A673 (cell line): ENCODE measurements around the gene P2RY1. TPM values are rescaled to one million over a fixed set of nuclear protein-coding genes. Genes with fewer than 3 reads are reported as not detected.
"Not testable (repeated sequence)": the region's sequence is repeated elsewhere in the genome, so short reads cannot be mapped to it uniquely, and the experiment has no call there.

ENCODE experiments used
- BruUV-seq: library from RNA; stranded (reverse); fragments of 400-500 nt; replicated peaks from 2 replicates; lab custom pipeline; 2021; lab: Mats Ljungman, UMichigan
- CTCF ChIA-PET: fragments of 300-600 bp; sonication (Branson Sonifier 250); formaldehyde crosslinking; loops from one replicate; lab custom pipeline; 2022; ENCODE audit warnings: antibody characterized with exemption; lab: Charles Lee
- POLR2A ChIA-PET: fragments of 300-600 bp; sonication (Branson Sonifier 250); formaldehyde crosslinking; loops from one replicate; lab custom pipeline; 2022; ENCODE audit warnings: antibody characterized with exemption; ENCODE audit not compliant: low non-redundant PET; lab: Charles Lee
- DNase-seq: peaks from one replicate; pipeline ENCODE4 v3.0.0-alpha.2; 2015; ENCODE audit warnings: low spot score
- H3K27ac ChIP-seq: fragments of 200-600 bp; sonication (generic); 2 replicates; pipeline ENCODE4 v1.5.1; 2016; ENCODE audit warnings: mixed run types, low read depth, mild to moderate bottlenecking, mixed read lengths, antibody characterized with exemption, low read length; ENCODE audit not compliant: poor library complexity, severe bottlenecking
- H3K27me3 ChIP-seq: fragments of 200-600 bp; sonication (generic); replicated peaks from 2 replicates; pipeline ENCODE4 v1.6.1; 2017; ENCODE audit warnings: mixed run types, low read depth, mild to moderate bottlenecking, mixed read lengths, antibody characterized with exemption, low read length; ENCODE audit not compliant: insufficient read depth, poor library complexity
- H3K36me3 ChIP-seq: fragments of 200-600 bp; sonication (generic); 2 replicates; pipeline ENCODE4 v1.6.1; 2016; ENCODE audit warnings: mixed run types, mild to moderate bottlenecking, mixed read lengths, antibody characterized with exemption, low read length; ENCODE audit not compliant: insufficient read depth, poor library complexity, severe bottlenecking
- H3K4me1 ChIP-seq: fragments of 200-600 bp; sonication (generic); 2 replicates; pipeline ENCODE4 v1.6.1; 2017; ENCODE audit warnings: mixed run types, mild to moderate bottlenecking, mixed read lengths, antibody characterized with exemption, low read length; ENCODE audit not compliant: insufficient read depth, poor library complexity, severe bottlenecking
- H3K4me3 ChIP-seq: fragments of 200-600 bp; sonication (generic); 2 replicates; pipeline ENCODE4 v1.5.1; 2016; ENCODE audit warnings: low read depth, mixed run types, mild to moderate bottlenecking, mixed read lengths, low read length; ENCODE audit not compliant: poor library complexity, severe bottlenecking
- H3K9me3 ChIP-seq: fragments of 200-600 bp; sonication (generic); 2 replicates; pipeline ENCODE4 v1.6.1; 2016; ENCODE audit warnings: mixed run types, low read depth, mild to moderate bottlenecking, mixed read lengths, antibody characterized with exemption, low read length; ENCODE audit not compliant: poor library complexity, severe bottlenecking
- EZH2 ChIP-seq: fragments of 200-600 bp; sonication (generic); IDR thresholded peaks from 2 replicates; pipeline ENCODE4 v1.6.1; 2017; ENCODE audit warnings: borderline replicate concordance, low read depth, mild to moderate bottlenecking, mixed read lengths, antibody characterized with exemption, low read length; ENCODE audit not compliant: poor library complexity, severe bottlenecking
- intact Hi-C: fragments of 100-400 bp; cut with micrococcal nuclease; formaldehyde crosslinking; loops from one replicate; pipeline ENCODE4 v1.10.0; 2022; ENCODE audit not compliant: unreplicated experiment
- total RNA-seq: library from RNA; stranded (reverse); gene quantifications from 2 replicates; pipeline ENCODE4 v1.2.3, GENCODE V29; 2021
- TF ChIP-seq, protein P1 (sequence below): fragments of 300-800, 200-600 bp; sonication (generic); conservative IDR thresholded peaks from 2 replicates; pipeline ENCODE4 v1.5.1; 2017; ENCODE audit warnings: low read depth, mild to moderate bottlenecking, antibody characterized with exemption, low read length, moderate library complexity, mixed read lengths

P2RY1 gene
- total RNA-seq, 1 experiment from 2014 or later: 14.0 TPM

DNA sequence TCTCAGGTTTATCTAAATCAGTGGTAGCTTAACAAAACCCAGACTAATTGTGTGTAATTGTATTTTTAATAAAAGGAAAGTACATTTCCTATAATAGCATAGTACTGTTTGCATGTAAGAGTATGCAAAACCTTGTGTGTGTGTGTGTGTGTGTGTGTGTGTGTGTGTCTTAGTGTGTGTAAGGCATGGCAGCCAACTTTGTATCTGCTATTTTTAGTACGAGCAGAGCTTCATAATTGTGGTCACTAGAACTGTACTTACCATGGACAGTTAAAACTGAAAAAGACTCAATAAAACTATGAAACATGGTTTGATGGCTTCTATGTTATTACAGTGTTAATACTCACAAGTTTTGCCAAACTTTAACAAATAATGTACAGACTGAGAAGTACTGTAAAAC, 6.2 kb downstream of the P2RY1 start:
- intact Hi-C loops: no loop called here
- CTCF ChIA-PET: no interaction called here
- no peaks in the 10 kb centered on the region for H3K9me3 ChIP-seq
- no peak overlapping the region for H3K4me3 ChIP-seq
- H3K27ac ChIP-seq: no peak overlapping the region
- no peaks in the 10 kb centered on the region for H3K36me3 ChIP-seq
- H3K4me1 ChIP-seq: peaks cover 8% of the 10 kb centered on the region
- H3K27me3 ChIP-seq: no peaks in the 10 kb centered on the region
- POLR2A ChIA-PET: no interaction called here
- DNase-seq: no peak
- TF ChIP-seq, protein P1, sequence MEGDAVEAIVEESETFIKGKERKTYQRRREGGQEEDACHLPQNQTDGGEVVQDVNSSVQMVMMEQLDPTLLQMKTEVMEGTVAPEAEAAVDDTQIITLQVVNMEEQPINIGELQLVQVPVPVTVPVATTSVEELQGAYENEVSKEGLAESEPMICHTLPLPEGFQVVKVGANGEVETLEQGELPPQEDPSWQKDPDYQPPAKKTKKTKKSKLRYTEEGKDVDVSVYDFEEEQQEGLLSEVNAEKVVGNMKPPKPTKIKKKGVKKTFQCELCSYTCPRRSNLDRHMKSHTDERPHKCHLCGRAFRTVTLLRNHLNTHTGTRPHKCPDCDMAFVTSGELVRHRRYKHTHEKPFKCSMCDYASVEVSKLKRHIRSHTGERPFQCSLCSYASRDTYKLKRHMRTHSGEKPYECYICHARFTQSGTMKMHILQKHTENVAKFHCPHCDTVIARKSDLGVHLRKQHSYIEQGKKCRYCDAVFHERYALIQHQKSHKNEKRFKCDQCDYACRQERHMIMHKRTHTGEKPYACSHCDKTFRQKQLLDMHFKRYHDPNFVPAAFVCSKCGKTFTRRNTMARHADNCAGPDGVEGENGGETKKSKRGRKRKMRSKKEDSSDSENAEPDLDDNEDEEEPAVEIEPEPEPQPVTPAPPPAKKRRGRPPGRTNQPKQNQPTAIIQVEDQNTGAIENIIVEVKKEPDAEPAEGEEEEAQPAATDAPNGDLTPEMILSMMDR: no peak
- no peak for TF ChIP-seq EZH2
- BruUV-seq: no TSS peak

DNA sequence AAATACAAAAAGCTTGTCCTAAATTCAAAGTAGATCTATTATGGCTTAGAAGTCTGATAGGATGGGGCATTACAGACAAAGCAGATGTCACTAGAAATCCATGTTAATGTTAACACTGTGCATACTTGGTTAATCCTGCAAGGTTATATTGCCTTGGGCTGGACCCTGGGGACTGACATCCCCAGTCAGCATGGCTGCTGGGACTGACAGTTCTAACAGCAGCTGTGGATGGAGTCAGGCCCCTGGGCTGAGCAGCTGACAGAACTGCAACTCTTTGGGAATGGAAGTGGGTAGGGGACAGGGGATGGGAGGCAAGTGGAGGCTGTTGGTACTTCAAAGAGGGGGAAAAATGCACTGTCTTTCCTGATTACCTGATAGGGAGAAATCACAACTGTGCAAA, 7.5 kb downstream of the P2RY1 start:
- TF ChIP-seq EZH2: no peak
- TF ChIP-seq, protein P1: no peak
- Histone ChIP-seq H3K9me3 (no peaks in the 10 kb centered on the region), H3K36me3 (no peaks in the 10 kb centered on the region), H3K4me1 (no peaks in the 10 kb centered on the region), H3K27me3 (no peaks in the 10 kb centered on the region), H3K27ac (no peak overlapping the region), H3K4me3 (no peak overlapping the region)
- POLR2A ChIA-PET: no interaction called here
- intact Hi-C loops: no loop called here
- no peak for DNase-seq
- BruUV-seq: no TSS peak
- CTCF ChIA-PET: interaction anchor here (0.6 kb wide), 1 partner anchor 1369 kb away, joined by 5 read pairs; no protein-coding TSS in a partner anchor

DNA sequence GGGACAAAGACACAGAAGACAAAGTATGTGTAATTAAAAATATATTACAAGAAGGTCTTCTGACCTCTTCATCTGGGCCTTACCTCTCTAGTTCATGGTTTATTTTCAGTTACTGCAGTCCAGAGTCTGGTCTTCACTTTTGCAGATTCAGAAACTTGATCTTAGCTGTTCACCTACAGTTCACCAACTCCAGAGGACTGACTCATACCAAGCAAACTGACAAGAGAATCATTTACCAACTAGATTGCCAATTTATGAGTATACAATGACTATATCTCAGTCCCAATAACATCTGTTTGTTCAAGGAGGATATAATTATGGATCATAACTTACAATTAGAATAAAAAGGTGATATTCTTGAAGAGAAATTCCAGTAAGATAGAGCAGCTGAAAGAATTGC, 9.0 kb downstream of the P2RY1 start:
- no peak for DNase-seq
- Histone ChIP-seq H3K9me3 (no peaks in the 10 kb centered on the region), H3K27me3 (no peaks in the 10 kb centered on the region), H3K4me1 (no peaks in the 10 kb centered on the region), H3K27ac (no peak overlapping the region), H3K4me3 (no peak overlapping the region), H3K36me3 (no peaks in the 10 kb centered on the region)
- ChIA-PET CTCF (no interaction called here), POLR2A (no interaction called here)
- intact Hi-C loops: no loop called here
- no TSS peak for BruUV-seq
- no peak for TF ChIP-seq EZH2
- TF ChIP-seq, protein P1: no peak

DNA sequence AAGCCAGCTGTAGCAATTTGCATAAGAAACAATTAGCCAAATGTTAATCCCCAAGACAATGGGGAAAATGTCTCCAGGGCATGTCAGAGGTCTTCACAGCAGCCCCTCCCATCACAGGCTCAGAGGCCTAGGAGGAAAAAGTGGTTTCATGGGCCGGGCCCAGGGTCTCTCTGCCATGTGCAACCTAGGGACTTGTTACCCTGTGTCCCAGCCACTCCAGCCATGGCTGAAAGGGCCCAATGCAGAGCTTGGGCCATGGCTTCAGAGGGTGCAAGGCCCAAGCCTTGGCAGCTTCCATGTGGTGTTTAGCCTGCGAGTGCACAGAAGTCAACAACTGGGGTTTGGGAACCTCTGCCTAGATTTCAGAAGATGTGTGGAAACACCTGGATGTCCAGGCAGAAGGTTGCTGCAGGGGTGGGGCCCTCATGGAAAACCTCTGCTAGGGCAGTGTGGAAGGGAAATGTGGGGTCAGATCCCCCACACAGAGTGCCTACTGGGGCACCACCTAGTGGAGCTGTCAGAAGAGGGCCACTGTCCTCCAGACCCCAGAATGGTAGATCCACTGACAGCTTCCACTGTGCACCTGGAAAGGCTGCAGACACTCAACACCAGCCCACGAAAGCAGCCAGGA, 11.8 kb downstream of the P2RY1 start:
- CTCF ChIA-PET, H3K4me3 ChIP-seq, BruUV-seq, H3K27me3 ChIP-seq, intact Hi-C loops, H3K27ac ChIP-seq, H3K9me3 ChIP-seq, POLR2A ChIA-PET, DNase-seq, H3K36me3 ChIP-seq, H3K4me1 ChIP-seq: not testable (repeated sequence)

DNA sequence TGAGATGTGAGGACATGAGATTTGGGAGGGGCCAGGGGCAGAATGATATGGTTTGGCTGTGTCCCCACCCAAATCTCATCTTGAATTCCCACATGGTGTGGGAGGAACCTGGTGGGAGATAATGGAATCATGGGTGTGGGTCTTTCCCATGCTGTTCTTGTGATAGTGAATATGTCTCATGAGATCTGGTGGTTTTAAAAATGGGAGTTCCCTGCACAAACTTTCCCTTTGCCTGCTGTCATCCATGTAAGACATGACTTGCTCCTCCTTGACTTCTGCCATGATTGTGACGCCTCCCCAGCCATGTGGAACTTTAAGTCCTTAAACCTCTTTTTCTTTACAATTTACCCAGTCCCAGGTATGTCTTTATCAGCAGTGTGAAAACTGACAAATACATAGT, 12.7 kb downstream of the P2RY1 start:
- H3K27me3 ChIP-seq, POLR2A ChIA-PET, CTCF ChIA-PET, BruUV-seq, DNase-seq, H3K4me1 ChIP-seq, intact Hi-C loops, H3K4me3 ChIP-seq, H3K36me3 ChIP-seq, H3K27ac ChIP-seq, H3K9me3 ChIP-seq: not testable (repeated sequence)
